GM12801 (cell line): ENCODE measurements around the gene ATP5PB.

Source experiments
- CTCF ChIP-seq: IDR thresholded peaks from one replicate; pipeline ENCODE4 v1.5.1; 2011; ENCODE audit warnings: control low read depth; ENCODE audit not compliant: insufficient read length; ENCODE audit errors: extremely low read depth

ATP5PB gene

DNA sequence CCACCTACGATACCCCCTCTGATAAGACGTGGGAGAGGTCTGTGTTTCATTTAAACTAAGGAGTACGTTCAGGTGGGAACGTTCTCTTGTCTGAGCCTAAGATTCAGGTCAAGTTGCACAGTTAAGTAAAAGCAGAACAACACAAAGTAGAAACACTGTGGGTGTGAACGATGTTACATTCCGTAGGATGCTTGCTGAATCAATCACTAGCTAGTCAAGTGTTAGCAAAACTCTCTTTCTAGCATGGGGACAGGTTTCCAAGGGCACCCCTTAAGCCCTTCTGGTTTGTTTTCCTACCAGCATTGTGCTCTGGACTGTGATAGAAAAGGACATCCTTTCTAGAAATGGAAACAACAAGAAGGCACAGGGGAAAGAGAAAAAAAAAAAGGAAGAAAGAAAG, 37.9 kb downstream of the ATP5PB start:
- no peak for TF ChIP-seq CTCF

DNA sequence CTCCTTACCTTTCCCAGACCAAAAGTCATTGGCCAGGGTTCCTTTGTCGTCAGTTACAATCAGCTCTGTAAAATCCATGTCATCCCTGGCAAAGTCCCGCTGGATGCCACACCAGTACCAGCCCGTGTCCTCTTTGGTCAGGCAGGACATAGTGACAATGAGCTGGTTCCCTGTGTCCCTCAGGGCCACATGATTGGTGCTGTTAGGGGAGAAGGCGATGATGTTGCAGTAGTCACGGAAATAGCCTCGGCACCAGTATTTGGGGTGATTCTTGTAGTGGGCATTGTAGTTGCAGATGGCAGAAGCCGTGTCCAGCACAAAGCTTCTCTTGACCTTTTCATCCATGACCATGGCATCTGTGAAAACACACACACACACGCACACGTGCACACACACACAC, 39.4 kb downstream of the ATP5PB start:
- TF ChIP-seq CTCF: no peak

DNA sequence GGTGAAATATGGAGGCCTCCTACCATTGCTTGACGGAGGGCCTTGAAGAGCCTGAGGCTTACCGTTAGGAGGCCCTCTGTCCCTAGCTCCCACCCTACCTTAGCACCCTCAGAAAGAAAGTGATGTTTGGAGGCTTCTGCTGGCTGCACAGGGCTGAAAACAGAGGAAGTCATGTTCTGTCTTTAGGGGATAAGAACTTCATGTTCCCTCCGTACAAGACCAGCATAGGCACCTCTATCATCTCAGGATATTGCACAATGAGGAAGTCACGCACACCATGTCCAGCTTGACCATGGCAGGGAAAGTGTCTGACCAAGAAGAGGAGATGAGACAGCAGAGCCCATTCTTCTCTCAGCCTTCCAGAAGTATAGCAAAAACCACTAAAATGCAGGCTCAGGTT, 40.3 kb downstream of the ATP5PB start:
- TF ChIP-seq CTCF: no peak

- no peak for TF ChIP-seq CTCF
Observed at GRCh38 chr1:111490220-111490619, 41.0 kb downstream of the ATP5PB start.

DNA sequence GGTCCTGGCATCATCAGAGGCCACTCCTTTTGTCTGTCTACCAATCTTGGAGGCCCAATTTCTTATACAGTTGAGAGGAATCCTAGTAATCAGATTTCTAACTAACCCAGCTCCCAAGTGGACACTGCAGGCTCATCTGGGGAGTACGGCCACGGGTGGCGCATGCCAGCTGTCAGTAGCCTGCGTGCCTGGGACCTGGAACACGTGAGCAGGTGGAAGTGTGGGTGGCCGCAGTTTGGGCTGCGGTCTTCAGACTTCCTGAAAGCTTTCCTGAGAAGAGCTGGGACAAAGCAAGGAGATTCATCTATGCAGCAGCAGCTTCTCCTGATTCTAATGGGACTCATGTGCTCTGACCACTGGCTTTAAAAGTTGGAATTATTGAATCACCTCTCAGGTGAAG, 41.8 kb downstream of the ATP5PB start:
- no peak for TF ChIP-seq CTCF

DNA sequence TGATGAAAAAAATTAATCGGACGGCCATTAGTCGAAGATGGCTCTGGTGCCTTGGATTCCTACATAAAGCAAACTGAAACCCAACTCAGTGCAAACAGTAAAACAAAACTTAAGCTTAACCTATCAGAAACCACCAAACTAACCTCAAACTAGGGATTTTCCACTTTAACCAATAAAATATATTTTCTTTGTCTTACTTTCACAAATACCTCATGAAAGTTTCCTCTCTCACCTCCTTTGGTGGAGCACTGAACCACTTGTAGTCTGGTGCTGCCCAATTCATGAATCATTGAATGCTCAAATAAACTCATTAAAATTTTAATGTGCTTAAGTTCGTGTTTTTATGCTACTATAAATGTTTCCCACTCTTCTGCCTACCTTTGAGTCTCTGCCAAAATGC, 47.1 kb downstream of the ATP5PB start:
- TF ChIP-seq CTCF: no peak

DNA sequence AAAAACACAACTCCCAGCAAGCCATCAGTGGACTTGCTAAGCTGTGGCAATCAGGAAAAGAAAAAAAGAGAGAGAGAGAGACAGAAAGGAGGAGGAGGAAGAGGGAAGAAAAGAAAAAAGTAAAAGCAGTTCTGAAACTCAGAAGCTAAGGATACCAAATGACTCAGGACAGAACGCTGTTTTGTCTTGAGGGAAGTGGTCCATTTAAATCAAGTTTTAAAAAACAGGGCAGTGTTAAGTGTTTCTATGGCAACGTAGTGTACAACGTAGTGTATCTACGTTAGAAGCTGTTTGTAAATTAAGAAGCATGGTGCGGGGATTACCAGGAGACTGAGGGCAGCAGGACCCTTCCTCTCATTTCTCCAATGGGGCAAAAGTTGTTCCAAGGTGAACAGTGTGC, 48.3 kb downstream of the ATP5PB start:
- TF ChIP-seq CTCF: no peak
